GM18507 (cell line): ENCODE data around the gene TSPAN12.
"Not testable (repeated sequence)": the region's sequence is repeated elsewhere in the genome, so short reads cannot be mapped to it uniquely, and the experiment has no call there.

Source experiments
- DNase-seq: peaks from one replicate; pipeline ENCODE4 v3.0.0; 2011; ENCODE audit warnings: low read depth; ENCODE audit not compliant: insufficient read length; ENCODE audit errors: extremely low spot score
- FAIRE-seq: peaks from 2 replicates; lab custom pipeline; 2011; peaks lifted over from hg19 to GRCh38; lab: Jason Lieb, UNC

Gene TSPAN12

DNA sequence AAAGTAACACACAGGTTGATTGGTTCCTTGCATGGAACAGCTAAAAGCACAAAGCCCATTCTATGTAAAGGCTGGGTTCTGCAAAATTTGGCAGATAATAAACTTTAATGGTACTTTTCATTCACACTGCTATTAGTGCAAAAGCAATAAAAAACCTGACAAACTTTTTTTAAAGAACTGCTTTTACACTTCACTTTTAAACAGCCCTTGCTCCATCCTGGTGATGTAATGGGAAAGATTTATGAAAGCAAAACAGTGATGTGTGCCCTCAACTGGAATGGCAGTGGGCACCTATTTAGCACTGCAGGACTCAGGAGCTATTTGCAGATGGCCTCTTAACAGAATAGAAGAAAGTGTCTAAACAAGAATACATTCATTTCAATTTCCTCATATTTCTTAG is 44.9 kb downstream of the TSPAN12 start:
- FAIRE-seq (no peak), DNase-seq (no peak)

GRCh38 chr7:120809260-120809659 is 48.7 kb downstream of the TSPAN12 start:
- FAIRE-seq (no peak), DNase-seq (no peak)

- DNase-seq (no peak), FAIRE-seq (peak; percentile 18)
These were observed 50.6 kb downstream of the TSPAN12 start for GRCh38 chr7:120807390-120807789.

- peak; percentile 8 for DNase-seq
- peak; percentile 52 for FAIRE-seq
These were observed 51.3 kb downstream of the TSPAN12 start for GRCh38 chr7:120806669-120807068.

GRCh38 chr7:120805636-120806388 is 52.1 kb downstream of the TSPAN12 start:
- peak; percentile 8 for DNase-seq

GRCh38 chr7:120802751-120803150 is 55.2 kb downstream of the TSPAN12 start:
- no peak for DNase-seq
- FAIRE-seq: no peak

More at GRCh38 chr7:120805636-120806388, 52.1 kb downstream of the TSPAN12 start:
- peak; percentile 94 for FAIRE-seq

DNA sequence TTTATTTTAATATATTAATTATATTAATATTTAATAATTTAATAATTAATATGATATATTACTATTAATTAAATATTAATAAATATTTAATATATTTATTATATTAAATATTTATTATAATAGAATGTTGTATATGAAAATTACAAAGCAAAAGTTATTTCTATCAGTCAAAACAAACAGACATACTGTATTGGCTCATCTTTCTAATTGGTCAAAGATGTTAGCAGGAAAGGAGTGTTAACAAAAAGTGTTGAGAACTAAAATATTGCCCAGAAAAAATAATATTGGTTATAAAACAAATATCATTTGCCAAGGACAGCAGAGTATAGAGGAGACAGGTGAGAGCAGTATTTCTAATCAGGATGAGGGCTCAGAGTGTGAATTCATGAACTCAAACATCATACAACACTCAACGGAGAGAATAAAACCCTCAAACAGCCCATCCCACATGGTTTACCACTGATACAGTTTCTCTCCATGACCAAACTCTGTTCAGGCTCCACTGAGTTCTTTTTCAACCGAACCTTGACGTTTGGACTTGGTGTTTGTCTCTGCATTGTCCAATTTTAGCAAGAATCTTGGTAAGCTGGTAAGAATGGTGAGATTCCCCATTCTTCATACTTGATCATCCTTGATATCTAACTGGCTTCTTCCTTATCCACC is 58.0 kb downstream of the TSPAN12 start:
- DNase-seq: no peak
- FAIRE-seq: peak; percentile 21

- no peak for DNase-seq
- no peak for FAIRE-seq
These were observed 58.8 kb downstream of the TSPAN12 start for GRCh38 chr7:120799147-120799546.

GRCh38 chr7:120797026-120797645 is 60.8 kb downstream of the TSPAN12 start:
- FAIRE-seq (no peak), DNase-seq (no peak)

DNA sequence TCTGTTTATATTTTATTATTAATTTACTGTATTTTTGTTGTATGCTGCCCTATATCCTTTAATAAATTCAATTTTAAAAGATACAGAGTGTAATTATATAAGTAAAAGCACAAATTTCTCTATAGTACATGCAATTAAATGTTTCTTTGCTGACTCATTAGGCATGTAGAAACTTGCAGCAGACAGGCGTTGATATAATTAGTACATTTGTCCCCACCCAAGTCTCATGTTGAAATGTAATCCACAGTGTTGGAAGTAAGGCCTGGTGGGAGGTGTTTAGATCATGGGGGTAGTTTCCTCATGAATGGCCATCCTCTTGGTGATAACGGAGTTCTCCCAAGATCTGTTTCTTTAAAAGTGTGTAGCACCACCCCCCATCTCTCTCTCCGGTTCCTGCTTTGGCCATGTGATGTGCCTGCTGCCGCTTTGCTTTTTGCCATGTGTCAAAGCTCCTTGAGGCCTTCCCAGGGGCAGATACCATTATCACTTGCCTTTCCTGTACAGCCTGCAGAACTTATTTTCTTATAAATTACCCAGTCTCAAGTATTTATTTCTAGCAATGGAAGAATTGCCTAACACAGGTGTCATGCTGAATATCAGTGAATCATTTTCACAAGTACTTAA is 63.7 kb downstream of the TSPAN12 start:
- DNase-seq (no peak), FAIRE-seq (no peak)

GRCh38 chr7:120793213-120793936 is 64.6 kb downstream of the TSPAN12 start:
- no peak for DNase-seq

GRCh38 chr7:120792861-120793130 is 65.1 kb downstream of the TSPAN12 start:
- no peak for FAIRE-seq
- no peak for DNase-seq

More at GRCh38 chr7:120793213-120793936, 64.6 kb downstream of the TSPAN12 start:
- no peak for FAIRE-seq

- DNase-seq (peak; percentile 28), FAIRE-seq (peak; percentile 90)
These were observed 65.7 kb downstream of the TSPAN12 start for GRCh38 chr7:120792091-120792860.

DNA sequence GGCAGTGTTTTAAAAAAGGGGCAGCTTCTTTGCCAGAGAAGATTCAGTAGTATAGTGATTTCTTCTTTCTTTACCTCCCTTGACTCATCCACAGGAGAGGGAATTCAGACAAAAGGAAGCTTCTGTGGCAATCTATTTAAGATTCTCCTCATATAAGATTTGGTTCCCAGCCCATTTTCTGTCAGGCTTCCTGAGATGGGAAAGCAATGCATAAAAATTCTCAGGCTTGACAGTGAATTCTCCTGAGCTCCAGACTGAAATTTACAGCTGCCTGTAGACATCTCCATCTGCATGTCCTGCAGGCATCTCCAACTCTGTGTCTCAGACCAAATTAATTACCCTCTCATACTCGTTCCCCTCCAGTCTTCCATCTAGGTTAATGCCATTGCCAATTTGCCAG is 72.8 kb downstream of the TSPAN12 start:
- FAIRE-seq: no peak
- DNase-seq: no peak

DNA sequence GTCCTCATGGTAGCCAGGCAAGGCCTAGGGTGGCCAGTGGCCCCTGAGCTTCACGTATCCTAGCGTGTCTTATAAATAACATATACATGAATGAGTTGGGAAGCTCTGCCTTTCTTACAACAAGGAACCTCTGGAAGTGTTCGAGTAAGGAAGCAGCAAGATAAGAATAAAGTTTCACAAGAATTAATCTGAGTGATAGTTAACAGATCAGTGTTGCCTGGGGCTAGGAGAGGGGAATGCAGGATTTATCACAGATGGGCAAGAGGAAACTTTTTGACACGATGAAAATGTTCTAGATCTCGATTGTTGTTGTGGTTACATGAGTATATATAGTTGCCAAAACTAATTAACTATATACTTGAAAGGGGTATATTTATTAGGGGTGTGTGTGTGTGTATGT is 74.2 kb downstream of the TSPAN12 start:
- FAIRE-seq (no peak), DNase-seq (no peak)

DNA sequence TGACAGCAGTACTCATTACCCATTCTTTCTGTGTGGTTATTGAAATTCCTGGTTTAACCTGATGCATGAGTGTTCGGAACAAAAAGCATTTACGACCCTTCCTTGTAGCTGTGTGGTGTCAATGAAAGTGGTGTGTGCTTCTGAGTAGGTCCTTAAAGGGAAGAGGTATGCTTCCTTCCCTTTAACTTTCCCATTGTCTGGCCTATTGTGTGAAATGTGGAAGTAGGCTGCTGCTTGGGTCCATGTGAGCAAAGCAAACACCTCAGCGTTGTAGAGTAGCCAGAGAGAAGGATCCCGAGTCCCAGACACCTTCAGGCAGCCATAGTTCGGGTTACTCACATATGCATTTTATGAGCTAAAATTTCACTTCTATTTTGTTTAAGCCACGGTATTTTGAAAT is 74.7 kb downstream of the TSPAN12 start:
- FAIRE-seq: no peak
- DNase-seq: no peak

DNA sequence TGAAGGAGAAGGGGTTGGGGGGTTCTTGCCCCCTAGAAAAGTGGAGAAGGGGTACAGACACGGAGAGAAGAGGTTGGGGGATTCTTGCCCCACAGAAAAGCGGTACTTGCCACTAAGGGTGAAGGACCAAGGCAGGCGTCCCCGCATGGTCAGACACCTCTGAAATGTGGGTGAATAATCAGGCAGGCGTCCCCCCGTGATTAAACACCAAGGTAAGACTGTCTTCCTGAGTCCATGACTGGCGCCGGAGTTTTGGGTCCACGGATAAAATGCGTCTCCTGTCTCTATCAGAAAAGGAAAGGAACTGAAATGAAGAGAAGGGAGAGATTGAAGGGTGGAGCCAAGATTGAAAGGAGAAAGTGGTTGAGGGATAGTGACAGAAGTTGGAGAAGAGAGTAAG is 76.0 kb downstream of the TSPAN12 start:
- FAIRE-seq, DNase-seq: not testable (repeated sequence)

DNA sequence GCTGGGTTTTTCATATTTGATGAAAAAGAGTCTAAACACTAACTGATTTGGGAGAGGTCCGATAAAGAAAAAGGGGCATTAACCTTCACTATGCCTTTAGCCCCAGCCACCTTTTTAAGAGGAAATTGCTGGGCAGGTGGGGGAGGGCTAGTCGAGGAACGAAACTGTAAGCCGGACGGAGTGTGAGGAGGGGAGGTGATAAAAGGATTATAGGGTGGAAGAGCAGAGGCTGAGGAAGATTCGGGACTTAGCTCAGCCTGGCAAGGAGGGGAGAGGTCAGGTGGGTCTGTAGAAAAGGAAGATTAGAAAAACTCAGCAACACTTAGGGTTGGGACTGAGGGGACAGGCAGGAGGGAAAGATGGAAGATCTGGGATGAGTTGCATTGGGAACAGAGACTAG is 77.0 kb downstream of the TSPAN12 start:
- DNase-seq (no peak), FAIRE-seq (no peak)

DNA sequence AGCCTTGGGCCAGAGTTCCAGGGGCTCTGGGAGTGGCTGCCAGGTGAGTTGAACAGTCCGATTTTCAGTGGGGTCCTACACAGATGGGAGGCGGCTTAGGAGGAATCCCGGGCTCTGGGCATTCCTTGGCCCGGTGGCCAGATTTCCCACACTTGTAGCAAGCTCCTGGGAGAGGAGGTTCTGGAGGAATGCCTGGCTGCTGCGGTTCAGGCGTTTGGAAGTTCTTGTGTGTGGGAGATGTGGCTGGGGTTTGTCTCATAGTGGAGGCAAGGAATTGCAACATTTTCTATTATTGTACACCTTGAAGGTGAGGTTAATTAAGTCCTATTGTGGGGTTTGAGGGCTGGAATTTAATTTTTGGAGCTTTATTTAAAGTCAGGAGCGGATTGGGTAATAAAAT is 77.5 kb downstream of the TSPAN12 start:
- FAIRE-seq, DNase-seq: not testable (repeated sequence)
